ENCODE data around the gene METTL25. TPM values are rescaled to one million over a fixed set of nuclear protein-coding genes. Genes with fewer than 3 reads are reported as not detected.
A peak's percentile ranks its signal among the peaks of the same experiment; 100 is the strongest.

The METTL25 gene
- total and polyA plus RNA-seq, 2 of the 8 experiments (the other 6 are each of a cell fraction or from before 2014, with no cell fraction given): 2.4 to 8.3 TPM

DNA sequence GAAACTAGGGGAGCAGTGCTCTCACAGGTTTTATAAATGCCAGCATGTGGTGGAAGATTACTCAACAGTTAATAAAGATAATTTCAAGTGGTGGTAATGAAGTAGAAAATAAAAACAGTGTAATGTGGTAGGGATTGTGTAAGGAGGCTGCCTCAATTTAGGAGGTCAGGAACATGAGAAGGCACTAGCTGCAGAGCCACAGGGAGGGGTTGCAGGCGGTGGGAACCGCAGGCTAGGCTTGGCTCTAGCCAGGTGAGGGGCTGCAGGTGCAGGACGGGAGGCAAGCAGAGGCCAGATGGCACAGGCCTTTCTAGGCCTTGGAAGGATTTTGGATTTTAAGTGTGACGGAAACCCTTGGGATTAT, 768 bp downstream of the METTL25 start:
- peaks cover 3 to 67% of the 10 kb centered on the region in 2 experiments; a peak in 3 of 4 replicates for H3K79me2 ChIP-seq (ENCODE audit: control insufficient read depth in 1 of 2, insufficient read depth in 2 of 2, low read length in 2 of 2)
- no peak overlapping the region for H2AK5ac ChIP-seq (ENCODE audit: low read depth, low read length)
- DNase-seq (ENCODE audit: low read depth in 1 of 2, low spot score in 2 of 2): no peak
- H2BK5ac ChIP-seq (ENCODE audit: low read depth, low read length): 0 out of 2 replicates have a peak overlapping the region, but pooled peaks have one; percentile 44
- no peaks in the 10 kb centered on the region for H3K79me1 ChIP-seq (ENCODE audit: low read depth, low read length)
- no peak overlapping the region for H2BK120ac ChIP-seq (replicated peaks; ENCODE audit: low read depth, low read length)
- no peaks in the 10 kb centered on the region for H3K27me3 ChIP-seq (replicated peaks in 1 of 4; ENCODE audit: control insufficient read depth in 3 of 4, extremely low read depth in 1 of 4, insufficient read depth in 3 of 4, low read length in 3 of 4)
- no peak overlapping the region for H3K56ac ChIP-seq (replicated peaks; ENCODE audit: insufficient read length, low read depth, low read length)
- ChIA-PET POLR2A (ENCODE audit: partially characterized antibody) (interaction anchor here (1.0 to 2.4 kb wide), 9 partner anchors 10 to 96 kb away, joined by 3 to 19 read pairs (median 4); no protein-coding TSS in a partner anchor), CTCF (ENCODE audit: partially characterized antibody) (interaction anchor here (0.6 to 3.6 kb wide), 22 partner anchors 9 to 748 kb away, joined by 3 to 18 read pairs (median 4); no protein-coding TSS in a partner anchor)
- no peak overlapping the region for H3K4ac ChIP-seq (replicated peaks; ENCODE audit: insufficient read length, low read depth, low read length)
- peaks cover 3% of the 10 kb centered on the region for H3K23me2 ChIP-seq (ENCODE audit: low read depth, low read length)
- no peak overlapping the region for H4K91ac ChIP-seq (replicated peaks; ENCODE audit: insufficient read length, low read length)
- no peaks in the 10 kb centered on the region for H4K20me1 ChIP-seq (replicated peaks in 1 of 2; ENCODE audit: control insufficient read depth in 1 of 2, insufficient read depth in 2 of 2, low read length in 2 of 2)
- H3K36me3 ChIP-seq (ENCODE audit: control insufficient read depth in 2 of 4, insufficient read depth in 4 of 4, low read length in 3 of 4): peaks cover 8 to 21% (median 13%) of the 10 kb centered on the region in 4 experiments; a peak in 5 of 8 replicates
- H3K14ac ChIP-seq (ENCODE audit: insufficient read length): no peak overlapping the region
- 23% methylated on average over 4 of the region's 4 CpGs; no CpG with 5 or more reads in 1 of the 2 experiments for WGBS, 2 experiments (ENCODE audit: extremely low coverage in 1 of 2, insufficient coverage in 1 of 2, insufficient read length in 1 of 2, insufficient replicate concordance in 2 of 2, low coverage in 1 of 2, low lambda C conversion rate in 2 of 2, missing lambda C conversion rate in 1 of 2)
- H3K18ac ChIP-seq (ENCODE audit: extremely low read depth, low read length): no peak overlapping the region
- no peak for FAIRE-seq
- no peak overlapping the region for H3K23ac ChIP-seq (ENCODE audit: insufficient read length)
- peak overlapping the region; percentile 48 to 73 for H3K4me2 ChIP-seq (ENCODE audit: insufficient read depth in 1 of 2, low read depth in 2 of 2, low read length in 2 of 2)
- no peak overlapping the region for H2BK20ac ChIP-seq (ENCODE audit: low read length)
- H3K27ac ChIP-seq (ENCODE audit: low read depth, low read length): no peak overlapping the region
- H2AFZ ChIP-seq (ENCODE audit: low read length): 0 out of 2 replicates have a peak overlapping the region, but pooled peaks have one; percentile 33
- peaks cover 0 to 4% (median under 1%) of the 10 kb centered on the region in 4 experiments; a peak in 3 of 7 replicates for H3K4me1 ChIP-seq (replicated peaks in 1 of 4; ENCODE audit: control insufficient read depth in 3 of 4, insufficient read depth in 4 of 4, low read length in 3 of 4)
- no peak overlapping the region for H4K5ac ChIP-seq (ENCODE audit: insufficient read length, low read depth, low read length)
- no peak overlapping the region for H2BK12ac ChIP-seq (ENCODE audit: low read depth, low read length)
- H3K4me3 ChIP-seq (ENCODE audit: extremely low read depth in 1 of 4, insufficient read depth in 2 of 4, low read depth in 3 of 4, low read length in 4 of 4): peak overlapping the region; percentile 43 to 98 (median 74)
- H3K9me3 ChIP-seq (ENCODE audit: insufficient read depth in 2 of 2, low read depth in 1 of 2, low read length in 1 of 2): no peaks in the 10 kb centered on the region; a peak in 1 of 4 replicates
- no peak overlapping the region for H4K8ac ChIP-seq (ENCODE audit: extremely low read depth, insufficient read depth, low read length)
- peak overlapping the region in 3 of 4 experiments; percentile 9 to 43 (median 34); a peak in 5 of 7 replicates for H3K9ac ChIP-seq (replicated peaks in 1 of 4; ENCODE audit: extremely low read depth in 1 of 4, low read depth in 3 of 4, low read length in 3 of 4)
- H2BK15ac ChIP-seq (ENCODE audit: low read length): no peak overlapping the region
- no peak for TF ChIP-seq CREB1 (IDR thresholded peaks at IDR 0.05)
- TF ChIP-seq, protein P1, sequence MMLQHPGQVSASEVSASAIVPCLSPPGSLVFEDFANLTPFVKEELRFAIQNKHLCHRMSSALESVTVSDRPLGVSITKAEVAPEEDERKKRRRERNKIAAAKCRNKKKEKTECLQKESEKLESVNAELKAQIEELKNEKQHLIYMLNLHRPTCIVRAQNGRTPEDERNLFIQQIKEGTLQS (IDR thresholded peaks at IDR 0.05; ENCODE audit: insufficient read depth, low read depth, low read length): no peak
